GM23338 (cell line): ENCODE data around the gene ATP8A1. TPM values are rescaled to one million over a fixed set of nuclear protein-coding genes. Genes with fewer than 3 reads are reported as not detected.

Experiments used
- ATAC-seq: fragments of 200-7000 bp; cut with Tn5 transposase; 3 replicates; pipeline ENCODE4 v1.9.1; 2020
- DNase-seq: peaks from one replicate; pipeline ENCODE4 v3.0.0-alpha.2; 2015; ENCODE audit warnings: low spot score
- H2AFZ ChIP-seq: fragments of 200-600 bp; sonication (generic); 2 replicates; pipeline ENCODE4 v1.8.0; 2016; ENCODE audit warnings: antibody characterized with exemption, mild to moderate bottlenecking, moderate library complexity
- H3F3A ChIP-seq: fragments of 200-600 bp; sonication (generic); replicated peaks from 2 replicates; pipeline ENCODE4 v1.8.0; 2017; ENCODE audit warnings: antibody characterized with exemption, mixed run types, low read depth
- H3K27ac ChIP-seq: fragments of 200-600 bp; sonication (generic); 2 replicates; pipeline ENCODE4 v1.6.1; 2016; ENCODE audit warnings: low read depth
- H3K27me3 ChIP-seq: fragments of 200-600 bp; sonication (generic); 2 replicates; pipeline ENCODE4 v1.8.0; 2016; ENCODE audit warnings: mild to moderate bottlenecking, mixed run types, moderate library complexity; ENCODE audit not compliant: insufficient read depth
- H3K36me3 ChIP-seq: fragments of 200-600 bp; sonication (generic); 2 replicates; pipeline ENCODE4 v1.8.0; 2016; ENCODE audit warnings: mild to moderate bottlenecking; ENCODE audit not compliant: insufficient read depth
- H3K4me1 ChIP-seq: fragments of 200-600 bp; sonication (generic); 2 replicates; pipeline ENCODE4 v1.8.0; 2016; ENCODE audit warnings: mild to moderate bottlenecking, moderate library complexity; ENCODE audit not compliant: insufficient read depth
- H3K4me2 ChIP-seq: fragments of 200-600 bp; sonication (generic); 2 replicates; pipeline ENCODE4 v1.7.1; 2017; ENCODE audit warnings: mixed run types
- H3K4me3 ChIP-seq: fragments of 200-600 bp; sonication (generic); 2 replicates; pipeline ENCODE4 v1.6.1; 2016; ENCODE audit warnings: mixed run types
- H3K79me2 ChIP-seq: fragments of 200-600 bp; sonication (generic); replicated peaks from 2 replicates; pipeline ENCODE4 v1.8.0; 2017; ENCODE audit warnings: mild to moderate bottlenecking; ENCODE audit not compliant: insufficient read depth
- H3K9me2 ChIP-seq: fragments of 200-600 bp; sonication (generic); 2 replicates; pipeline ENCODE4 v1.8.0; 2017; ENCODE audit not compliant: insufficient read depth
- H4K20me1 ChIP-seq: fragments of 200-600 bp; sonication (generic); replicated peaks from 2 replicates; pipeline ENCODE4 v1.8.0; 2017; ENCODE audit warnings: mild to moderate bottlenecking; ENCODE audit not compliant: insufficient read depth
- H3K27ac Mint-ChIP-seq: 2 replicates; pipeline ENCODE4 v1.8.0; 2020; ENCODE audit warnings: inconsistent platforms, mild to moderate bottlenecking, moderate library complexity, mixed read lengths
- H3K27me3 Mint-ChIP-seq: 3 replicates; pipeline ENCODE4 v1.8.0; 2022; ENCODE audit warnings: low read depth, mild to moderate bottlenecking, moderate library complexity, mixed read lengths, inconsistent platforms; ENCODE audit not compliant: insufficient read depth, poor library complexity
- H3K36me3 Mint-ChIP-seq: 3 replicates; pipeline ENCODE4 v1.8.0; 2021; ENCODE audit warnings: low read depth, mild to moderate bottlenecking, inconsistent platforms, moderate library complexity, mixed read lengths
- H3K4me1 Mint-ChIP-seq: 3 replicates; pipeline ENCODE4 v1.8.0; 2020; ENCODE audit warnings: mild to moderate bottlenecking, inconsistent platforms, mixed read lengths
- H3K4me3 Mint-ChIP-seq: 3 replicates; pipeline ENCODE4 v1.8.0; 2021; ENCODE audit warnings: moderate library complexity, mild to moderate bottlenecking, inconsistent platforms, mixed read lengths
- H3K9me3 Mint-ChIP-seq: 3 replicates; pipeline ENCODE4 v1.8.0; 2020; ENCODE audit warnings: moderate library complexity, mild to moderate bottlenecking, inconsistent platforms, mixed read lengths
- CTCF ChIP-seq, 2 experiments: fragments of 200-600 bp in 1 of 2; sonication (generic) in 1 of 2; conservative IDR thresholded peaks; 2 replicates each; pipeline versions ENCODE4 v1.5.1 to v1.6.1; 2016 to 2017; ENCODE audit warnings: antibody characterized with exemption in 2 of 2, low read depth in 2 of 2, mild to moderate bottlenecking in 2 of 2, moderate library complexity in 1 of 2
- ETS1 ChIP-seq: IDR thresholded peaks from 2 replicates; pipeline ENCODE4 v1.6.1; 2016; ENCODE audit warnings: antibody characterized with exemption
- EZH2 ChIP-seq: fragments of 200-600 bp; sonication (generic); IDR thresholded peaks from one replicate; pipeline ENCODE4 v1.8.0; 2017; ENCODE audit warnings: antibody characterized with exemption, mild to moderate bottlenecking, low read depth; ENCODE audit not compliant: unreplicated experiment
- EZH2phosphoT487 ChIP-seq: fragments of 200-600 bp; sonication (generic); IDR thresholded peaks from one replicate; pipeline ENCODE4 v1.8.1; 2018; ENCODE audit warnings: antibody characterized with exemption; ENCODE audit not compliant: unreplicated experiment
- JUNB ChIP-seq: IDR thresholded peaks from one replicate; pipeline ENCODE4 v1.6.1; 2016; ENCODE audit warnings: antibody characterized with exemption; ENCODE audit not compliant: unreplicated experiment
- NANOG ChIP-seq: IDR thresholded peaks from 2 replicates; pipeline ENCODE4 v1.6.1; 2016; ENCODE audit warnings: antibody characterized with exemption, borderline replicate concordance
- REST ChIP-seq: IDR thresholded peaks from one replicate; pipeline ENCODE4 v1.6.1; 2018; ENCODE audit warnings: antibody characterized with exemption; ENCODE audit not compliant: unreplicated experiment
- STAT1 ChIP-seq: IDR thresholded peaks from one replicate; pipeline ENCODE4 v1.6.1; 2016; ENCODE audit warnings: antibody characterized with exemption; ENCODE audit not compliant: unreplicated experiment
- ZNF331 ChIP-seq: fragments of 250-450 bp; sonication (Bioruptor Pico); IDR thresholded peaks from 2 replicates; pipeline ENCODE4 v1.5.0; 2020; ENCODE audit warnings: low read depth, mild to moderate bottlenecking, moderate library complexity
- polyA plus RNA-seq: library from polyadenylated mRNA; unstranded; fragments of >200 nt; fragmentation: Nextera tagmentation; extraction: Ambion mirVana; gene quantifications from 2 replicates; pipeline ENCODE4 v1.2.1, GENCODE V29; 2016
- total RNA-seq: library from RNA; depleted of rRNA; stranded (reverse); fragments of >200 nt; shearing (Covaris generic); gene quantifications from 2 replicates; pipeline ENCODE4 v1.2.3, GENCODE V29; 2014

Gene ATP8A1
- total and polyA plus RNA-seq, 2 experiments from 2014 or later, result 6.8 to 66.3 TPM

- H3K4me3 Mint-ChIP-seq, result no peak overlapping the region
Measured at GRCh38 chr4:42445038-42445437, 211.9 kb downstream of the ATP8A1 start.

GRCh38 chr4:42442601-42443000, 214.3 kb downstream of the ATP8A1 start:
- H3K4me1 ChIP-seq, result no peaks in the 10 kb centered on the region
- no peak overlapping the region for H3K4me3 ChIP-seq
- no peaks in the 10 kb centered on the region for H3K36me3 Mint-ChIP-seq
- no peaks in the 10 kb centered on the region for H3K36me3 ChIP-seq
- no peak overlapping the region for H3K27ac Mint-ChIP-seq
- no peaks in the 10 kb centered on the region for H3K9me2 ChIP-seq
- no peaks in the 10 kb centered on the region for H3K9me3 Mint-ChIP-seq
- H3K79me2 ChIP-seq, result no peaks in the 10 kb centered on the region
- ATAC-seq, result no peak
- no peak overlapping the region for H3K27ac ChIP-seq
- H3F3A ChIP-seq, result no peaks in the 10 kb centered on the region
- no peaks in the 10 kb centered on the region for H3K27me3 Mint-ChIP-seq
- no peak overlapping the region for H3K4me3 Mint-ChIP-seq
- H2AFZ ChIP-seq, result no peak overlapping the region
- no peak for TF ChIP-seq STAT1
- no peak for TF ChIP-seq CTCF (conservative IDR thresholded peaks at IDR 0.05; ENCODE audit: low read depth in 2 of 2)
- no peak for TF ChIP-seq ZNF331 (CRISPR knock-in tag)
- TF ChIP-seq JUNB, result no peak
- TF ChIP-seq NANOG, result no peak
- TF ChIP-seq EZH2phosphoT487, result no peak
- TF ChIP-seq ETS1, result no peak
- no peak for TF ChIP-seq EZH2
- TF ChIP-seq REST, result no peak
- DNase-seq, result no peak
- peaks cover 21% of the 10 kb centered on the region for H3K4me1 Mint-ChIP-seq
- H3K27me3 ChIP-seq, result no peaks in the 10 kb centered on the region
- H3K4me2 ChIP-seq, result no peak overlapping the region
- no peaks in the 10 kb centered on the region for H4K20me1 ChIP-seq

More at GRCh38 chr4:42445038-42445437, 211.9 kb downstream of the ATP8A1 start:
- Mint-ChIP-seq H3K36me3 (peaks cover under 1% of the 10 kb centered on the region; the same call in 2 of the 3 replicates), H3K4me1 (peaks cover 5% of the 10 kb centered on the region; the same call in 2 of the 3 replicates), H3K9me3 (no peaks in the 10 kb centered on the region), H3K27me3 (no peaks in the 10 kb centered on the region), H3K27ac (no peak overlapping the region)
- H3K27ac ChIP-seq, result no peak overlapping the region
- DNase-seq, result no peak
- H4K20me1 ChIP-seq, result no peaks in the 10 kb centered on the region
- H3K36me3 ChIP-seq, result no peaks in the 10 kb centered on the region
- no peaks in the 10 kb centered on the region for H3K79me2 ChIP-seq
- H3K27me3 ChIP-seq, result no peaks in the 10 kb centered on the region
- H2AFZ ChIP-seq, result no peak overlapping the region
- no peak overlapping the region for H3K4me2 ChIP-seq
- TF ChIP-seq EZH2, result no peak
- no peaks in the 10 kb centered on the region for H3K4me1 ChIP-seq
- no peaks in the 10 kb centered on the region for H3K9me2 ChIP-seq
- no peak overlapping the region for H3K4me3 ChIP-seq
- H3F3A ChIP-seq, result no peaks in the 10 kb centered on the region
- no peak for ATAC-seq
